ENCODE results near the gene CDH15. TPM values are rescaled to one million over a fixed set of nuclear protein-coding genes. Genes with fewer than 3 reads are reported as not detected.
"Not testable (repeated sequence)": the region's sequence is repeated elsewhere in the genome, so short reads cannot be mapped to it uniquely, and the experiment has no call there.

CDH15 gene
- total RNA-seq, 1 donor from 2014 or later, result not detected

- peaks cover 4% of the 10 kb centered on the region for H3K4me1 Mint-ChIP-seq
- peak overlapping the region; percentile 41 for H3K4me3 Mint-ChIP-seq
- H3K9me3 Mint-ChIP-seq, result no peaks in the 10 kb centered on the region
- H3K27me3 Mint-ChIP-seq (ENCODE audit: low read depth), result peaks cover 23% of the 10 kb centered on the region
- no peak for TF ChIP-seq CTCF (conservative IDR thresholded peaks at IDR 0.05)
- H3K36me3 Mint-ChIP-seq (ENCODE audit: low read depth), result no peaks in the 10 kb centered on the region
- no peak for DNase-seq (ENCODE audit: low read depth, low spot score)
- H3K27ac Mint-ChIP-seq (ENCODE audit: unreplicated experiment), result no peak overlapping the region
Measured at GRCh38 chr16:89189358-89190025, 17.9 kb downstream of the CDH15 start.

- Mint-ChIP-seq H3K27me3 (ENCODE audit: low read depth) (peaks cover 21% of the 10 kb centered on the region), H3K27ac (ENCODE audit: unreplicated experiment) (no peak overlapping the region), H3K4me3 (peak overlapping the region; percentile 57), H3K9me3 (no peaks in the 10 kb centered on the region), H3K36me3 (ENCODE audit: low read depth) (no peaks in the 10 kb centered on the region), H3K4me1 (peaks cover 4% of the 10 kb centered on the region)
- no peak for TF ChIP-seq CTCF (conservative IDR thresholded peaks at IDR 0.05)
- DNase-seq (ENCODE audit: low read depth, low spot score), result no peak
Measured at GRCh38 chr16:89190150-89190958, 18.8 kb downstream of the CDH15 start.

- H3K4me3 Mint-ChIP-seq, result peak overlapping the region; percentile 57
- H3K36me3 Mint-ChIP-seq (ENCODE audit: low read depth), result no peaks in the 10 kb centered on the region
Measured at GRCh38 chr16:89191033-89191900, 19.7 kb downstream of the CDH15 start.

GRCh38 chr16:89191901-89192185, 20.3 kb downstream of the CDH15 start:
- no peak for DNase-seq (ENCODE audit: low read depth, low spot score)
- no peaks in the 10 kb centered on the region for H3K9me3 Mint-ChIP-seq
- peaks cover 23% of the 10 kb centered on the region for H3K27me3 Mint-ChIP-seq (ENCODE audit: low read depth)

More at GRCh38 chr16:89191033-89191900, 19.7 kb downstream of the CDH15 start:
- Mint-ChIP-seq H3K9me3 (no peaks in the 10 kb centered on the region), H3K4me1 (peaks cover 4% of the 10 kb centered on the region), H3K27me3 (ENCODE audit: low read depth) (peaks cover 21% of the 10 kb centered on the region), H3K27ac (ENCODE audit: unreplicated experiment) (no peak overlapping the region)
- no peak for TF ChIP-seq CTCF (conservative IDR thresholded peaks at IDR 0.05)
- no peak for DNase-seq (ENCODE audit: low read depth, low spot score)

GRCh38 chr16:89192186-89192955, 20.8 kb downstream of the CDH15 start:
- not testable (repeated sequence) for H3K9me3 Mint-ChIP-seq; H3K27ac Mint-ChIP-seq (ENCODE audit: unreplicated experiment); H3K4me1 Mint-ChIP-seq; H3K4me3 Mint-ChIP-seq; H3K36me3 Mint-ChIP-seq (ENCODE audit: low read depth)
- DNase-seq (ENCODE audit: low read depth, low spot score), result peak; percentile 56
- peaks cover 21% of the 10 kb centered on the region for H3K27me3 Mint-ChIP-seq (ENCODE audit: low read depth)

More at GRCh38 chr16:89191901-89192185, 20.3 kb downstream of the CDH15 start:
- H3K4me3 Mint-ChIP-seq, result no peak overlapping the region
- TF ChIP-seq CTCF (conservative IDR thresholded peaks at IDR 0.05), result no peak
- H3K4me1 Mint-ChIP-seq, result peaks cover 4% of the 10 kb centered on the region
- no peaks in the 10 kb centered on the region for H3K36me3 Mint-ChIP-seq (ENCODE audit: low read depth)
- no peak overlapping the region for H3K27ac Mint-ChIP-seq (ENCODE audit: unreplicated experiment)
